NCI-H2171 (cell line): ENCODE results near the gene FAM13C.
"Not testable (repeated sequence)": the region's sequence is repeated elsewhere in the genome, so short reads cannot be mapped to it uniquely, and the experiment has no call there.

Experiments
- DNase-seq: peaks from one replicate; lab custom pipeline; 2025; lab: John Stamatoyannopoulos, UW

The FAM13C gene

GRCh38 chr10:59234194-59234593 lies 128.2 kb downstream of the FAM13C start:
- DNase-seq: no peak

DNA sequence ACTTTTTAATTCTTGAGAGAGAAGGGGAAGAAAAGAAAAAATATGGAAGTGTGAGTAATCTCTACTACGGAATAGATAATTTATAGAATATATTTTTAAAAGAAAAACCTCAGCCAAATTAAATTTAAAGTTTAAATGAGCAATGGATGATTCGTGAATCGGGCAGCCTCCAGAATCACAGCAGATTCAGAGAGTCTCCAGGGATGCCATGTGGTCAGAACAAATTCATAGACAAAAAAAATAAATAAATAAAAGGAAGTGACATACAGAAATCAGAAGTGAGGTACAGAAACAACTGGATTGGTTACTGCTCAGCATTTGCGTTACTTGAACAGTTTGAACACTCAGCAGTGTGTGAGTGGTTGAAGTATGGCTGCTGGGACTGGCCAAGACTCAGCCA lies 132.9 kb downstream of the FAM13C start:
- no peak for DNase-seq

DNA sequence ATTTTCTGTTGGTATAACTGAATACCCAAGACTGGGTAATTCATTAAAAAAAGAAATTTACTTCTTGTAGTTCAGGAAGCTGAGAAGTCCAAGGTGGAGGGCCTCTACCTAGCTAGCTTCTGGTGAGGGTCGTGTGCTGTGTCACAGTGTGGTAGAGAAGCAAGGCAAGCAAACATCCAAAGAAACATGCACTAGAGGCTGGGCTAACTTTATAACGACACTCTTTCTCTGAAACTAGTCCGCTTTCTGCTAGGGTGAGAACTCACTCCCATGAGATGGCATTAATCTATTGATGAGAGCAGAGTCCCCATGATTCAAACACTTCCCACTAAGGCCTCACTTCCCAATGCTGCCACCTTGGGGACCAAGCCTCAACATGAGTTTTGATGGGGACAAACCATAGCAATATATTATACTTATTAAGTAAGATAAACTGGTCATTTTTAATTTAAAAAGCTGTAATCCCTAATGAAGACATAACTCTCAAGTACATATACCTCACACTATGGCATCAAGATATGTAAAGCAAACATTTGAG lies 135.1 kb downstream of the FAM13C start:
- DNase-seq: no peak

DNA sequence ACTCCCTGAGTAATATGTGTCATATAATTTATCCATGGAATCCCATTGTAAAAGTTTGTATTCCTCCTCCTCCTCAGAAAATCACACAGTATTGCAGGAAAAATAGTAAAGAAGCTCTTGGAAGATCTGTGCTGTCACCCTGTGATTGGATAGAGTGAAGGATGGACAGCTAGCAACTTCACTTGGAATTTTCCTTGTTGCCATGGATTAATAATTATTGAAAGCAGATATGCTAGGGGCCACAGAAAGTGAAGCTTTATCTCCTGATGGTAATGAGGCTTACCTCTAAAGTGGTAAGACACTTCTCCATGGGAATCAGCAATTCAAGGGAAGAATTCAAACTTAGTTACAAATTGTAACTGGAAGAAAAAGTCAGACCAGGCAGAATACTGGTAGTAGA lies 137.1 kb downstream of the FAM13C start:
- DNase-seq: no peak

- DNase-seq: not testable (repeated sequence)
Measured at GRCh38 chr10:59223597-59223996, 138.8 kb downstream of the FAM13C start.

DNA sequence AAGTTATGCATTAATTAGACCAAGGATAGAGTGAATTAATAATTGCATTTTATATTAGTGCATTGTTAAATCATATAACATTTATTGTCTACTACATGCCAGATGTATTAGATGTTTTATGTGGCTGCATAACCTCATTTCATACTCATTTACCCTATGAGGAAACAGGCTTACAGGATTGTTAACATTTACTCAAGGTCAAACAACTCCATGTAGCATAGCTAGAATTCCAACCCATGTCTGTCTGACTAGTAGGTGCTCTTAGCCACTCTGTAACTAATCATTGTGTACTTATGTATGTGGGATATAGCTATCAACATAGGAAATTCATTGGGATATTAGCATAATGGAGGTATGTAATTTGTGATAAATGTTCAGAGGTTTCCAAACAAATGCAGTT lies 139.6 kb downstream of the FAM13C start:
- no peak for DNase-seq

DNA sequence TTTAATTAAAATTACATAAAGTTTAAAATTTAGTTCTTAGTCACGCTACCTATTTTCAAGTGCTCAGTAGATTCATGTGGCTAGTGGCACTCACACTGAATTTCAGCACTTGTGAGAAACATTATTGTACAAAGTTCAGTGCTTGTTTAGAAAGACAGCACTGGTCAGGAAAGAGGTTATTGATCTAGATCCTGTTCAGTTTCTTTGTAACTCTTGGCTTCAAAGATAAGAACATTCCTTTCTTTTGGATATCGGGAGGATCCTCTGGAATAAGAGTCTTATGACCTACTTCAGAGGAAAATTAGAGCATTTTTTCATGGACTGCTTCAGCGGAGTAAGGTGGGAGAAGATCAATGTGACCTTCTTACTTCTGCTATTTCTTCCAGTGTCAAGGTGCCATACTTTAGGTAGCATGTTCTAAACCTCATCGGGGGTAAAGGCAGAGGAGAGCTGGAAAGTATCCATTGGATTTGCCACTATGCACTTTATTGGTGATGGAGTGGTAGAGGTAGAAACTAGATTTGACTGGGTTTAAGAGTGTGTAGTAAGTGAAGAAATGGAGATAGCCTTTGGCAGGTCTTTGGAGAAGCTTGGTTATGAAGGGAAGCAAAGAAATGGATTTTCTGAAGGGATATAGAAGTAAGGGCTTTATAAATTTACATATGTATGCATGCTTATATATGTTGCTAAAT lies 146.0 kb downstream of the FAM13C start:
- no peak for DNase-seq

DNA sequence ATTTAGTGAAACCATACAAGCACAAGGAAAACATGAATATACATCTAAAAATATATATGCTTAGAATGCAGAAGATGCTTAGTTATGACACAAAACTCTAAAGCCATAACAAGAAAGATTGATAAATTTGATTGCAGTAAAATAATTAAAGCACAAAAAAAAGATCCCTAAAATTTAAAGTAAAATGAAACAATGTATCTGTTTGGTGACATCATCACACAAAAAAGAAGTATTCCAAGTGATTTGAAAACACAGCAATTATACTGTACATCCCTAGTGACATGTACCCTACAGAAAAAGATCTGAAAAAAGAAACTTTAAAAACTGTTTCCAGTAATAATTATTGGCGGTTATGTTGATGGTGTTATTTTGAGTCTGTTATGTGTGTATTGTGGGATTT lies 148.2 kb downstream of the FAM13C start:
- DNase-seq: no peak

GRCh38 chr10:59212301-59212798 lies 150.0 kb downstream of the FAM13C start:
- DNase-seq: no peak

- DNase-seq: no peak
Measured at GRCh38 chr10:59206204-59206720, 156.1 kb downstream of the FAM13C start.
